ENCODE data around the gene SPATA31A1.
"Not testable (repeated sequence)": the region's sequence is repeated elsewhere in the genome, so short reads cannot be mapped to it uniquely, and the experiment has no call there.

SPATA31A1 gene

GRCh38 chr9:39355369-39355768, at the start of gene SPATA31A1:
TSS of gene SPATA31A1 (plus strand) at chr9:39355669. CDS start at chr9:39355731, 62 bp downstream.
- DNase-seq (ENCODE audit: low read depth in 2 of 2): not testable (repeated sequence)

DNA sequence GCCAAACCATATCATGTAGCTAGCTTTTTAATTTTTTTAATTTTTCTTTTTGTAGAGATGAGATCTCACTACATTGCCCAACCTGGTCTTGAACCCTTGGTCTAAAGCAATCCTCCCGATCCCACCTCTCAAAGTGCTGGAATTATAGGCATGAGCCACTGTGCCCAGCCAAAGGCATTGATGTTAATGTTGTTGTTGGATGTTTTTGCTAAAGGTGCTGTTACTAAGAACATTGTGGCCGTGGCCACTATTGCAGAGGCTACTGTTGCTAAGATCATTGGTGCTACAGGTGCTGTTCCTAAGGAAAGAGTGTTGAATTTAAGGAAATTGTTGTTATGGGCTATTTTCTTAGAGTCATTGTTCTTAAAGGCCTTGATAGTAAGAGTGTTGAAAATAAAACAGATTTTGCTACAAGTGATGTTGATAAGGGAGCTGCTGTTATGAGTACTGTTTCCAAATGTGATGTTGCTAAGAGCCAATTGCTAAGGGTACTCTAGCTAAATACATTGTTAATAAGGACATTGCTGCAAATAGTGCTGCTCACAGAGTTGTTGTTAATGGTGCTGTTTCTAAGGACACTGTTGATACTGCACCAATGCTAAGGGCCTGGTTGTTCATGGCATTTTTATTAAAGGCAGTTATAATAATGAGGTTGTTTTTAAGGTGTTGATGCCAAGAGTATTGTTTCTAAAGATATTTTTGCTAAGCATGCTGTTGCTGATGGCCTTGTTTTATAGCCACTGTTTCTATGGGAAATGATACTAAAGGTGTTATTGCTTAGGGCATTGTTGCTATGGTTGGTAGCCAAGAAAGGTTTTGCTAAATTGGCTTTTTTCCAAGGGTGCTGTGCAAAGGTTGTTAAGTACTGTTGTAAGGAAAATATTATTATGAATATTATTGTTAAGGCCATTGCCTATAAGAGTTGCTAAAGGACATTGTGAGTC, 52.1 kb downstream of the SPATA31A1 start:
- DNase-seq (ENCODE audit: low read depth in 2 of 2): not testable (repeated sequence)

- DNase-seq (ENCODE audit: low read depth in 2 of 2): not testable (repeated sequence)
Observed at GRCh38 chr9:39411254-39411940, 55.9 kb downstream of the SPATA31A1 start.
